ENCODE measurements around the gene P2RX6.
"Not testable (repeated sequence)": the region's sequence is repeated elsewhere in the genome, so short reads cannot be mapped to it uniquely, and the experiment has no call there.

Gene P2RX6

GRCh38 chr22:21060363-21060762 lies 45.4 kb downstream of the P2RX6 start:
- DNase-seq: not testable (repeated sequence)

DNA sequence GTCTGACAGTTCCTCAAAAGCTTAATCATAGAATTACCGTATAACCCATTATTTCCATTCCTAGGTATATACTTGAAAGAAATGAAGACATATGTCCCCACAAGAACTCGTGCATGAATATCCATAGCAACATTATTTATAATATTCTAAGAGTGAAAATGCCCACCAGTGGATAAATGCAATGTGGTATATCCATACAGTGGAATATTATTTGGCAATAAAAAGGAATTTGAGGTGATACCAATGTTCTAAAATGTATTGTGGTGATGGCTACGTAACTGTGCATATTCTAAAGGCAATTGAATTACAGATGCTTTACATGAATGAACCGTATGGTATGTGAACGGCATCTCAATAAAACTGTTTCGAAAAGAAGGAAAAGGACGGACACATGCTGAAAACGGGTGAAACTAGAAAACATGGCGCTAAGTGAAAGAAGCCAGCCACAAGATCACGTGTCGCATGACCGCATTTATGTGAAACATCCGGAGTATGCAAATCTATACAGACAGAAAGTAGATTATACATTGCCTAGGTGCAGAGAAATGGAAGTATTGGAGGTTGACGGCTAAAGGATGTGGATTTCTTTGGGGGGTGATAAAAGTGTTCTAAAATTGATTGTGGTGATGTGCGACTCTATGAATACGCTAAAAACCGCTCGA lies 46.8 kb downstream of the P2RX6 start:
- not testable (repeated sequence) for DNase-seq

DNA sequence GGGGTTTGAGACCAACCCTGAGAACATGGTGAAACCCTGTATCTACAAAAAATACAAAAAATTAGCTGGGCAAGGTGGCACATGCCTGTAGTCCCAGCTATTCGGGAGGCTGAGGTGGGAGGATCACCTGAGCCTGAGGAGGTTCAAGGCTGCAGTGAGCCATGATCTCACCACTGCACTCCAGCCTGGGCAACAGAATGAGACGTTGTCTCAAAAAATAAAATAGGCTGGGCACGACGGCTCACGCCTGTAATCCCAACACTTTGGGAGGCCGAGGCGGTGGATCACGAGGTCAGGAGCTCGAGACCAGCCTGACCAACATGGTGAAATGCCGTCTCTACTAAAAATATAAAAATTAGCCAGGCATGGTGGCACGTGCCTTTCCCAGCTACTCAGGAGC lies 49.5 kb downstream of the P2RX6 start:
- DNase-seq: not testable (repeated sequence)

- no peak for DNase-seq
These were observed 50.2 kb downstream of the P2RX6 start for GRCh38 chr22:21064917-21065864.

GRCh38 chr22:21067075-21067900 lies 52.3 kb downstream of the P2RX6 start:
- no peak for DNase-seq

GRCh38 chr22:21067901-21068680 lies 53.1 kb downstream of the P2RX6 start:
- DNase-seq: no peak

GRCh38 chr22:21068681-21069276 lies 53.8 kb downstream of the P2RX6 start:
- no peak for DNase-seq

- DNase-seq: no peak
These were observed 54.4 kb downstream of the P2RX6 start for GRCh38 chr22:21069375-21069774.

DNA sequence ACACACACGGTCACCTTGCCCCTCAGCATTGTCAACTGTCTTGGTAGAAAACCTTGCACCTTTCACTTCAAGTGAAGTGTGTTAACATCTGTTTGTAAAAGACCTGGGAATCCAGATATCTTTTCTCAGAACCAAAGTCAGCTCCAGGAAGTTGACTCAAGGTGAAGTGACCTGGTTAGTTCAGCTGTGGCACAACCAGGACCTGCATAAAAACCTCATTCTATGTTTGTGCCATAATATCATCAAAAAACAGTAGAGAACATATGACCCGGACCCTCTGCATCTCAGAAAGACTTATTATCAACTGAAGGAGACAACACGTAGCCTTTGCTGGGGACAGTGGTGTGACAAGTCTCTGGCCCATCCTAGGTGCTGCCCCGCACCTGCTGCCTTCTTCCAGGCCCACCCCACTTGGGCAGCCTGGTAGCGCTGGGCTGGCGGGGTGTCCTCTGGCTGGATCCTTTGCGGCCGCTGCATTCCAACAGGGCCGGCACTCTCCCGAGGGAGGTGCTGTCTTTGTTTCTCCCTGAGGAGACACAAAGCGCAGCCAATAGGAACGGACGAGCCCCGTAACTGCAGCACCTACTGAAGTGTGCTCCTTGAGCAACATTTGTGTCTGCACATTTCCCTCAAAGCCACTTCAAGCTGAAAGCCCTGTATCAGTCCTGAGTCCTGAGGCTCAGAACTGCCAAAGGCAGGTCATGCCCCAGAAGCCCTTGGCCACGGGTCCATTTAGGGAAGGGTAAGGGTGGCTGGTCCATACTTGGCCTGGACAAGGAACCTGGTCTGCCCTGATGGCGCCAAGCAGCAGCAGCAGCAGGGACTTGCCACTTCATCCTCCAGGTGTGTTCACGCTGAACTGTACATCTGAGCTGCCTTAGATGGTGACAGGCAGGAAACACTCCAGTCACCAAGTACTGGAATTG lies 56.0 kb downstream of the P2RX6 start:
- no peak for DNase-seq

DNA sequence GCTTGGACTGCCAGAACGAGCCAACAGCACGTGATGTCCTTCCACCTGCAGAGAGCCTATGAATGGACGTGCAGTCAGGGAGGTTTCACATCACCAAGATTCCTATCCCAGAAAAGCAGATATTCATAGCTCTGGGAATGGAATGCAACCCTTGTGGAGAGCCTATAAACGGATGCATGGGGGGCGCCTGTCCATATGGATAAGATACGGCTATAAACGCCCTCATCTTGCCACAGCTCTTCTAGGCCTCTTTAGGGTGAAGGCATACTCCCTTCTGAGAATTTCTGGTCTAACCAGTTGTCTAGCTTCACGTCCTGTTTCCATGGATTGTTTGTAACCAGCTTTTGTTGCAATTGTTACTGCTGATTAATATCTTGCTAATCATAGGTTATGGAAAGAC lies 56.8 kb downstream of the P2RX6 start:
- DNase-seq: not testable (repeated sequence)

DNA sequence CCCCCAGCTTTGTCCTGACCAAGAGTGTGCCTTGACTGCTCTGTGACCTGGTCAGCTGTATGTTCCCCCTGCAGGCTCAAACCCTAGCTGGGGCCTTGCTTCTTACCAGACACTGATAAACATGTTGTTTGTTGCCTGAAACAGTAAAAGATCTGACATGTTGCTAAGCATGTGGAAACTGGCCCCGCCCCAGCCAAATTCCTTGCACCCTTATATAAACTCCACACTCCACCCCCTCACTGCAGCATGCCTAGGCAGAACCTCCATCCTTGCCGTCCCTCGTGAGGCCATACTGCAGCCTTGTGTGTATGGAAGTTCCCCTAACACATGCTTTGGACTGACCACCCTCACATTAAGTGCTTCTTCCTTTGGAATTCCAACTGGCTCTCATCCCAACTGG lies 58.1 kb downstream of the P2RX6 start:
- DNase-seq: no peak

- DNase-seq: no peak
These were observed 58.5 kb downstream of the P2RX6 start for GRCh38 chr22:21073482-21073881.

- DNase-seq: no peak
These were observed 59.2 kb downstream of the P2RX6 start for GRCh38 chr22:21074102-21074715.

- DNase-seq: no peak
These were observed 60.7 kb downstream of the P2RX6 start for GRCh38 chr22:21075516-21076138.

- DNase-seq: no peak
These were observed 62.1 kb downstream of the P2RX6 start for GRCh38 chr22:21076912-21077625.
